IMR-90 (cell line): ENCODE results near the gene CALD1.

Source experiments
- CEBPB ChIP-seq: IDR thresholded peaks from 2 replicates; pipeline ENCODE4 v1.6.1; 2012; ENCODE audit warnings: low read depth, low read length, improper control_type of control experiment
- CHD1 ChIP-seq: IDR thresholded peaks from 2 replicates; pipeline ENCODE4 v1.6.1; 2012; ENCODE audit warnings: low read depth, low read length, improper control_type of control experiment
- FOS ChIP-seq: fragments of 150-350 bp; IDR thresholded peaks from 2 replicates; pipeline ENCODE4 v1.6.1; 2016; ENCODE audit warnings: low read depth, low read length
- MAFK ChIP-seq: IDR thresholded peaks from 2 replicates; pipeline ENCODE4 v1.6.1; 2012; ENCODE audit warnings: low read depth, low read length, improper control_type of control experiment
- MAZ ChIP-seq: IDR thresholded peaks from 2 replicates; pipeline ENCODE4 v1.6.1; 2012; ENCODE audit warnings: low read depth, mild to moderate bottlenecking, low read length, improper control_type of control experiment, moderate library complexity, borderline replicate concordance
- MXI1 ChIP-seq: IDR thresholded peaks from 2 replicates; pipeline ENCODE4 v1.6.1; 2012; ENCODE audit warnings: low read depth, mild to moderate bottlenecking, low read length, moderate library complexity, borderline replicate concordance
- NFE2L2 ChIP-seq: fragments of 150-350 bp; IDR thresholded peaks from 2 replicates; pipeline ENCODE4 v1.6.1; 2016; ENCODE audit warnings: low read depth, mild to moderate bottlenecking, low read length
- POLR2A ChIP-seq: IDR thresholded peaks from 2 replicates; pipeline ENCODE4 v1.6.1; 2012; ENCODE audit warnings: mild to moderate bottlenecking, low read depth, low read length
- RAD21 ChIP-seq: IDR thresholded peaks from 2 replicates; pipeline ENCODE4 v1.6.1; 2012; ENCODE audit warnings: low read length, improper control_type of control experiment
- RCOR1 ChIP-seq: IDR thresholded peaks from 2 replicates; pipeline ENCODE4 v1.6.1; 2012; ENCODE audit warnings: mild to moderate bottlenecking, low read length, improper control_type of control experiment; ENCODE audit not compliant: insufficient replicate concordance
- RFX5 ChIP-seq: IDR thresholded peaks from 2 replicates; pipeline ENCODE4 v1.8.0; 2012; ENCODE audit warnings: low read depth, mild to moderate bottlenecking, low read length, moderate library complexity
- SMC3 ChIP-seq: fragments of 150-350 bp; IDR thresholded peaks from 2 replicates; pipeline ENCODE4 v1.6.1; 2016; ENCODE audit warnings: low read depth, mild to moderate bottlenecking, antibody characterized with exemption, low read length, moderate library complexity
- TF ChIP-seq, protein P1 (sequence below): conservative IDR thresholded peaks from 2 replicates; pipeline ENCODE4 v1.5.1; 2012; ENCODE audit warnings: mild to moderate bottlenecking, low read depth, low read length, improper control_type of control experiment
- TF ChIP-seq, protein P2 (sequence below): fragments of 150-350 bp; IDR thresholded peaks from 2 replicates; pipeline ENCODE4 v1.6.1; 2017; ENCODE audit warnings: mild to moderate bottlenecking, antibody characterized with exemption, low read length, low read depth

DNA sequence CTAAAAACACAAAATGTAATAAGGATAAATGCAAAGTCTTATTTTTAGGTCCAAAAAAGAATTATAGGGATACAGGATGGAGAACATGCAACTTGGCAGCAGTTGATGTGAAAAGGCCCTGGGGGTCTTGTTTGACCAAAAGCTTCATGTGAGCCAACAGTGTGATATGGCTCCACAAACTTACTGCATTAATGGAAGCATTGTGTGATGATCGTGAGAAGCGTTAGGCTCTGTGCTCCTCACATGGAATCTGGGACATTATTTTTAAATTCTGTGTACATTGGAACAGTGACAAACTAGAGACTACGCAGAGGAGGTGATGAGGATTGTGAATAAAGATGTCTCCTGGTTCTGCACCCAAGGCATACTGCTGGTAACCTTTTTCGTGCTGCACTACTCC lies 39.1 kb upstream of the CALD1 start:
- TF ChIP-seq RFX5 (no peak), POLR2A (no peak), NFE2L2 (no peak), RAD21 (no peak), RCOR1 (no peak), CEBPB (no peak), CHD1 (no peak), MAZ (no peak), MXI1 (no peak), FOS (no peak), SMC3 (no peak), MAFK (no peak)
- TF ChIP-seq, protein P1, sequence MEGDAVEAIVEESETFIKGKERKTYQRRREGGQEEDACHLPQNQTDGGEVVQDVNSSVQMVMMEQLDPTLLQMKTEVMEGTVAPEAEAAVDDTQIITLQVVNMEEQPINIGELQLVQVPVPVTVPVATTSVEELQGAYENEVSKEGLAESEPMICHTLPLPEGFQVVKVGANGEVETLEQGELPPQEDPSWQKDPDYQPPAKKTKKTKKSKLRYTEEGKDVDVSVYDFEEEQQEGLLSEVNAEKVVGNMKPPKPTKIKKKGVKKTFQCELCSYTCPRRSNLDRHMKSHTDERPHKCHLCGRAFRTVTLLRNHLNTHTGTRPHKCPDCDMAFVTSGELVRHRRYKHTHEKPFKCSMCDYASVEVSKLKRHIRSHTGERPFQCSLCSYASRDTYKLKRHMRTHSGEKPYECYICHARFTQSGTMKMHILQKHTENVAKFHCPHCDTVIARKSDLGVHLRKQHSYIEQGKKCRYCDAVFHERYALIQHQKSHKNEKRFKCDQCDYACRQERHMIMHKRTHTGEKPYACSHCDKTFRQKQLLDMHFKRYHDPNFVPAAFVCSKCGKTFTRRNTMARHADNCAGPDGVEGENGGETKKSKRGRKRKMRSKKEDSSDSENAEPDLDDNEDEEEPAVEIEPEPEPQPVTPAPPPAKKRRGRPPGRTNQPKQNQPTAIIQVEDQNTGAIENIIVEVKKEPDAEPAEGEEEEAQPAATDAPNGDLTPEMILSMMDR, result no peak
- TF ChIP-seq, protein P2, sequence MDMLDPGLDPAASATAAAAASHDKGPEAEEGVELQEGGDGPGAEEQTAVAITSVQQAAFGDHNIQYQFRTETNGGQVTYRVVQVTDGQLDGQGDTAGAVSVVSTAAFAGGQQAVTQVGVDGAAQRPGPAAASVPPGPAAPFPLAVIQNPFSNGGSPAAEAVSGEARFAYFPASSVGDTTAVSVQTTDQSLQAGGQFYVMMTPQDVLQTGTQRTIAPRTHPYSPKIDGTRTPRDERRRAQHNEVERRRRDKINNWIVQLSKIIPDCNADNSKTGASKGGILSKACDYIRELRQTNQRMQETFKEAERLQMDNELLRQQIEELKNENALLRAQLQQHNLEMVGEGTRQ, result no peak
